NCI-H1417 treated with DMSO at 0.1 percent for 48 hours (cell line): Measurements from ENCODE around the gene DCTN3.

ENCODE experiments used
- DNase-seq: peaks from one replicate; lab custom pipeline; 2025; lab: John Stamatoyannopoulos, UW

Gene DCTN3

GRCh38 chr9:34590381-34591247 is 29.7 kb downstream of the DCTN3 start:
- DNase-seq: no peak

- no peak for DNase-seq
Observed at GRCh38 chr9:34589636-34590380, 30.5 kb downstream of the DCTN3 start, which contains the start of gene CNTFR. Gene CNTFR, minus strand, starts transcription at chr9:34589724. Its CDS starts 20,743 bp downstream, at chr9:34568981.

- no peak for DNase-seq
Observed at GRCh38 chr9:34588671-34589635, 31.3 kb downstream of the DCTN3 start.

GRCh38 chr9:34587271-34587670 is 33.0 kb downstream of the DCTN3 start:
- DNase-seq: no peak

GRCh38 chr9:34585946-34586669 is 34.2 kb downstream of the DCTN3 start:
- no peak for DNase-seq

GRCh38 chr9:34584970-34585369 is 35.3 kb downstream of the DCTN3 start:
- no peak for DNase-seq

GRCh38 chr9:34582787-34583186 is 37.5 kb downstream of the DCTN3 start:
- DNase-seq: no peak

- no peak for DNase-seq
Observed at GRCh38 chr9:34581318-34581717, 39.0 kb downstream of the DCTN3 start.

- DNase-seq: no peak
Observed at GRCh38 chr9:34580358-34580757, 39.9 kb downstream of the DCTN3 start.

GRCh38 chr9:34579808-34580163 is 40.5 kb downstream of the DCTN3 start:
- no peak for DNase-seq

- DNase-seq: no peak
Observed at GRCh38 chr9:34579104-34579807, 41.0 kb downstream of the DCTN3 start.

- no peak for DNase-seq
Observed at GRCh38 chr9:34578241-34579103, 41.8 kb downstream of the DCTN3 start.

GRCh38 chr9:34577400-34578240 is 42.7 kb downstream of the DCTN3 start:
- DNase-seq: no peak

- DNase-seq: no peak
Observed at GRCh38 chr9:34576597-34577399, 43.5 kb downstream of the DCTN3 start.

GRCh38 chr9:34575862-34576596 is 44.3 kb downstream of the DCTN3 start:
- no peak for DNase-seq

- DNase-seq: no peak
Observed at GRCh38 chr9:34575241-34575640, 45.1 kb downstream of the DCTN3 start.

GRCh38 chr9:34574571-34574970 is 45.7 kb downstream of the DCTN3 start:
- DNase-seq: no peak
